B cell (primary cell): Measurements from ENCODE around the gene SUPT5H. TPM values are rescaled to one million over a fixed set of nuclear protein-coding genes. Genes with fewer than 3 reads are reported as not detected.

Source experiments
- ATAC-seq: fragments of 200-7000 bp; cut with Tn5 transposase; one replicate; pipeline ENCODE4 v1.10.0; 2021; ENCODE audit warnings: low read depth, mild to moderate bottlenecking, moderate number of reproducible peaks, moderate library complexity
- CTCF ChIA-PET: fragments of 350-600 bp; sonication (Branson Sonifier 250); formaldehyde crosslinking; loops from one replicate; lab custom pipeline; 2021; ENCODE audit warnings: antibody characterized with exemption, inconsistent platforms; lab: Charles Lee
- POLR2A ChIA-PET: fragments of 350-600 bp; sonication (Branson Sonifier 250); formaldehyde crosslinking; loops from one replicate; lab custom pipeline; 2021; ENCODE audit warnings: antibody characterized with exemption; lab: Charles Lee
- DNase-seq: peaks from one replicate; pipeline ENCODE4 v3.0.0; 2013
- H2AFZ ChIP-seq: 2 replicates; pipeline ENCODE4 v1.6.1; 2012; ENCODE audit warnings: mild to moderate bottlenecking, low read depth, low read length; ENCODE audit not compliant: insufficient read depth, poor library complexity, severe bottlenecking
- H3K27ac ChIP-seq, 2 donors: 1 replicate in 1 of 2; 2 replicates in 1 of 2; pipeline ENCODE4 v1.5.1; 2012 to 2013; ENCODE audit warnings: low read length in 2 of 2, mild to moderate bottlenecking in 2 of 2, moderate library complexity in 1 of 2
- H3K27me3 ChIP-seq, 4 experiments: fragments of 200-600 bp in 1 of 4; sonication (generic) in 1 of 4; replicated peaks in 1 of 4; 1 replicate in 2 of 4; 2 replicates in 2 of 4; pipeline versions ENCODE4 v1.6.1 to v1.7.0; 2013 to 2016; ENCODE audit warnings: low read length in 3 of 4, mild to moderate bottlenecking in 2 of 4, mixed read lengths in 1 of 4, moderate library complexity in 1 of 4; ENCODE audit not compliant: insufficient read depth in 4 of 4, control insufficient read depth in 3 of 4; ENCODE audit errors: control extremely low read depth in 1 of 4
- H3K36me3 ChIP-seq, 2 experiments: replicated peaks in 1 of 2; 1 replicate in 1 of 2; 2 replicates in 1 of 2; pipeline versions ENCODE4 v1.6.1 to v1.7.1; 2013; ENCODE audit warnings: low read length in 1 of 2; ENCODE audit not compliant: insufficient read depth in 2 of 2, control insufficient read depth in 1 of 2; ENCODE audit errors: control extremely low read depth in 1 of 2, extremely low read depth in 1 of 2
- H3K4me1 ChIP-seq, 2 donors: fragments of 200-600 bp in 1 of 2; sonication (generic) in 1 of 2; 1 replicate in 1 of 2; 2 replicates in 1 of 2; pipeline versions ENCODE4 v1.5.1 to v1.6.1; 2013 to 2017; ENCODE audit warnings: low read length in 2 of 2; ENCODE audit not compliant: control insufficient read depth in 2 of 2, insufficient read depth in 2 of 2
- H3K4me2 ChIP-seq: replicated peaks from 2 replicates; pipeline ENCODE3; 2012; ENCODE audit warnings: mild to moderate bottlenecking, low read depth, low read length; ENCODE audit not compliant: poor library complexity, severe bottlenecking
- H3K4me3 ChIP-seq, 5 experiments: fragments of 200-600 bp in 1 of 5; sonication (generic) in 1 of 5; 1 replicate in 3 of 5; 2 replicates in 2 of 5; pipeline versions ENCODE4 v1.5.1 to v1.7.0; 2011 to 2016; ENCODE audit warnings: low read length in 4 of 5, mild to moderate bottlenecking in 4 of 5, low read depth in 2 of 5, control low read depth in 1 of 5, moderate library complexity in 1 of 5; ENCODE audit not compliant: insufficient read depth in 1 of 5; ENCODE audit errors: control extremely low read depth in 1 of 5, extremely low read depth in 1 of 5
- H3K79me2 ChIP-seq: fragments of 200-600 bp; sonication (generic); one replicate; pipeline ENCODE4 v1.6.0; 2016; ENCODE audit warnings: low read length; ENCODE audit not compliant: control insufficient read depth, insufficient read depth
- H3K9ac ChIP-seq: fragments of 200-600 bp; sonication (generic); 2 replicates; pipeline ENCODE4 v1.6.1; 2017; ENCODE audit warnings: mild to moderate bottlenecking, low read length, moderate library complexity
- H3K9me3 ChIP-seq, 3 donors: one replicate each; pipeline versions ENCODE4 v1.6.1 to v1.7.1; 2013; ENCODE audit warnings: low read length in 2 of 3; ENCODE audit not compliant: control insufficient read depth in 2 of 3, insufficient read depth in 1 of 3; ENCODE audit errors: control extremely low read depth in 1 of 3
- H4K20me1 ChIP-seq: 2 replicates; pipeline ENCODE4 v1.6.0; 2012; ENCODE audit warnings: mild to moderate bottlenecking, low read length; ENCODE audit not compliant: insufficient read depth, control insufficient read depth, poor library complexity, severe bottlenecking
- H3K27ac Mint-ChIP-seq: one replicate; pipeline ENCODE4 v1.8.0; 2021; ENCODE audit warnings: mixed read lengths
- H3K27me3 Mint-ChIP-seq: one replicate; pipeline ENCODE4 v1.8.0; 2021; ENCODE audit warnings: mixed read lengths
- H3K4me1 Mint-ChIP-seq: one replicate; pipeline ENCODE4 v1.8.0; 2021; ENCODE audit warnings: mixed read lengths
- H3K4me3 Mint-ChIP-seq: one replicate; pipeline ENCODE4 v1.8.0; 2021; ENCODE audit warnings: mixed read lengths
- H3K9me3 Mint-ChIP-seq: one replicate; pipeline ENCODE4 v1.8.0; 2022; ENCODE audit warnings: mixed read lengths; ENCODE audit not compliant: insufficient read depth
- EZH2 ChIP-seq: IDR thresholded peaks from 2 replicates; pipeline ENCODE4 v1.6.1; 2012; ENCODE audit warnings: borderline replicate concordance, low read depth, mild to moderate bottlenecking, moderate library complexity, low read length; ENCODE audit not compliant: insufficient read depth, poor library complexity, severe bottlenecking
- WGBS: methylation state at CpG from one replicate; pipeline ENCODE4 v1.1.5; 2013; ENCODE audit warnings: missing lambda C conversion rate; ENCODE audit not compliant: insufficient coverage; 5-methylcytosine and 5-hydroxymethylcytosine counted together
- intact Hi-C: fragments of 100-400 bp; cut with micrococcal nuclease; formaldehyde crosslinking; loops from one replicate; pipeline ENCODE4 v1.10.0; 2022
- polyA plus RNA-seq: library from polyadenylated mRNA; depleted of rRNA; stranded (reverse); fragments of >200 nt; gene quantifications from 2 replicates; pipeline ENCODE4 v1.2.3, GENCODE V29; 2012
- small RNA-seq: library from RNA; depleted of rRNA; stranded (forward); fragments of <200 nt; gene quantifications from one replicate; pipeline ENCODE3, GENCODE V24; 2012; ENCODE audit warnings: low replicate concordance, low read depth; ENCODE audit not compliant: insufficient read length
- total RNA-seq, 2 donors: library from RNA; stranded (reverse); fragments of 120-200 nt in 1 of 2; gene quantifications; 1 replicate in 1 of 2; 2 replicates in 1 of 2; pipeline versions ENCODE4 v1.2.3 to v1.2.4, GENCODE V29; 2013 to 2022
- TF ChIP-seq, protein P1 (sequence below): fragments of 200-600 bp; IDR thresholded peaks from one replicate; pipeline ENCODE4 v1.8.0; 2022; ENCODE audit warnings: antibody characterized with exemption, mild to moderate bottlenecking

The SUPT5H gene
- total and polyA plus RNA-seq, 2 donors (not counting 1 experiment from before 2014, with no cell fraction given), result 119 to 203 TPM

DNA sequence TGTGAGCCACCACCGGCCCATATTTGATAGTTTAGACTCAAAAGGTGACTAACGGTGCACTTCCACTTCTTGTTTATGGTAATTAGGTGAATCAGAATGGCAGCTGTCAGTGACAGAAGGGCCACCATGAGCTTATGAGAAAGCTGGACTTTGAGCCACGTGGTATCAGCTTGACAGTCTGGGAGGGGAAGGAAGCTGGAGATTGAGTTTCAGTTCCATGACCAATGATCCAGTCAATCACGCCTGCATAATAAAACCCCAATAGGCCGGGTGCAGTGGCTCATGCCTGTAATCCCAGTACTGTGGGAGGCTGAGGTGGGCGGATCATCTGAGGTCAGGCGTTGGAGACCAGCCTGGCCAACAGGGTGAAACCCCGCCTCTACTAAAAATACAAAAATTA is 79.1 kb downstream of the SUPT5H start:
- Histone ChIP-seq H3K4me1 (no peaks in the 10 kb centered on the region), H3K4me2 (no peak overlapping the region), H3K27me3 (no peaks in the 10 kb centered on the region), H3K27ac (no peak overlapping the region), H3K4me3 (no peak overlapping the region), H3K36me3 (peaks cover 0 to 3% of the 10 kb centered on the region in 2 experiments), H3K79me2 (no peaks in the 10 kb centered on the region), H2AFZ (no peak overlapping the region), H4K20me1 (no peaks in the 10 kb centered on the region), H3K9ac (no peak overlapping the region), H3K9me3 (no peaks in the 10 kb centered on the region)
- intact Hi-C loops, result no loop called here
- ATAC-seq (no peak), DNase-seq (no peak)
- TF ChIP-seq, protein P1, sequence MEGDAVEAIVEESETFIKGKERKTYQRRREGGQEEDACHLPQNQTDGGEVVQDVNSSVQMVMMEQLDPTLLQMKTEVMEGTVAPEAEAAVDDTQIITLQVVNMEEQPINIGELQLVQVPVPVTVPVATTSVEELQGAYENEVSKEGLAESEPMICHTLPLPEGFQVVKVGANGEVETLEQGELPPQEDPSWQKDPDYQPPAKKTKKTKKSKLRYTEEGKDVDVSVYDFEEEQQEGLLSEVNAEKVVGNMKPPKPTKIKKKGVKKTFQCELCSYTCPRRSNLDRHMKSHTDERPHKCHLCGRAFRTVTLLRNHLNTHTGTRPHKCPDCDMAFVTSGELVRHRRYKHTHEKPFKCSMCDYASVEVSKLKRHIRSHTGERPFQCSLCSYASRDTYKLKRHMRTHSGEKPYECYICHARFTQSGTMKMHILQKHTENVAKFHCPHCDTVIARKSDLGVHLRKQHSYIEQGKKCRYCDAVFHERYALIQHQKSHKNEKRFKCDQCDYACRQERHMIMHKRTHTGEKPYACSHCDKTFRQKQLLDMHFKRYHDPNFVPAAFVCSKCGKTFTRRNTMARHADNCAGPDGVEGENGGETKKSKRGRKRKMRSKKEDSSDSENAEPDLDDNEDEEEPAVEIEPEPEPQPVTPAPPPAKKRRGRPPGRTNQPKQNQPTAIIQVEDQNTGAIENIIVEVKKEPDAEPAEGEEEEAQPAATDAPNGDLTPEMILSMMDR, result no peak
- no peak for TF ChIP-seq EZH2
- Mint-ChIP-seq H3K27ac (no peak overlapping the region), H3K4me1 (peaks cover 2% of the 10 kb centered on the region), H3K27me3 (no peaks in the 10 kb centered on the region), H3K4me3 (no peak overlapping the region), H3K9me3 (no peaks in the 10 kb centered on the region)
- POLR2A ChIA-PET, result no interaction called here
- CTCF ChIA-PET, result interaction anchor here (1.7 kb wide), 1 partner anchor 22 kb away, joined by 4 read pairs; no protein-coding TSS in a partner anchor
- 72% methylated on average over 3 of the region's 8 CpGs for WGBS

DNA sequence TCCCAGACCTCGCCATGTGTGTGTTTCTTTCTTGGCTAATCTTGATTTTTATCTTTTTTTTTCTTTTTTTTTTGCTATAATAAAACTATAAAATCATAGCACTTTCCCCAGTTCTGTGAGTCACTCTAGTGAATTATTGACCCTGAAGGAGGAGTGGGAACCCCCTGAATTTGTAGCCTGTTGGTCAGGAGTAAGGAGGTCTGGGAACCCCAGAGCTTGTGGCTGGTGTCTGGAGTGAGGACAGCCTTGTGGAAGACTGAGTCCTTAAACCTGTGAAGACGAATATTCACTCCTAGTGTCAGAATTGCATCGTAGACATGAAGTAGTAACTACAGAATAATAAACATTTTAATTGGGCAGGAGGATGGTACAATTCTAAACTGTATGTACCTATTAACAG is 79.8 kb downstream of the SUPT5H start:
- H3K9me3 ChIP-seq, result no peaks in the 10 kb centered on the region
- H3K4me1 Mint-ChIP-seq, result peaks cover 2% of the 10 kb centered on the region
- H3K9me3 Mint-ChIP-seq, result no peaks in the 10 kb centered on the region
- DNase-seq (no peak), ATAC-seq (no peak)
- no peak overlapping the region for H3K9ac ChIP-seq
- CTCF ChIA-PET, result interaction anchor here (0.9 to 1.7 kb wide), 2 partner anchors 22 to 51 kb away, joined by 3 to 4 read pairs; no protein-coding TSS in a partner anchor
- intact Hi-C loops, result no loop called here
- H3K27ac ChIP-seq, result no peak overlapping the region
- no peaks in the 10 kb centered on the region for H4K20me1 ChIP-seq
- H3K27ac Mint-ChIP-seq, result no peak overlapping the region
- no peaks in the 10 kb centered on the region for H3K4me1 ChIP-seq
- H3K4me2 ChIP-seq, result no peak overlapping the region
- no CpG with 5 or more reads among the region's 3 CpGs for WGBS
- POLR2A ChIA-PET, result no interaction called here
- no peak overlapping the region for H3K4me3 ChIP-seq
- H3K27me3 ChIP-seq, result no peaks in the 10 kb centered on the region
- no peak overlapping the region for H2AFZ ChIP-seq
- H3K36me3 ChIP-seq, result peaks cover 0 to 3% of the 10 kb centered on the region in 2 experiments
- H3K4me3 Mint-ChIP-seq, result no peak overlapping the region
- H3K79me2 ChIP-seq, result peaks cover 5% of the 10 kb centered on the region
- H3K27me3 Mint-ChIP-seq, result no peaks in the 10 kb centered on the region
- TF ChIP-seq, protein P1, result no peak
- TF ChIP-seq EZH2, result no peak

Small RNA genes within 50 kb of the gene (small RNA-seq; reads per million reads assigned to genes)
- gene MIR4530, result not detected

Other genes with a start within 250 kb of the SUPT5H start
- gene NCCRP1, start 248.6 kb upstream of the SUPT5H start, total RNA-seq, result not detected in 2 replicates
- 0.04 and 0.10 TPM in 2 replicates for gene NCCRP1, start 248.6 kb upstream of the SUPT5H start, polyA plus RNA-seq
- gene SYCN, start 241.3 kb upstream of the SUPT5H start, total RNA-seq, result not detected in 2 replicates
- gene SYCN, start 241.3 kb upstream of the SUPT5H start, polyA plus RNA-seq, result not detected in 2 replicates
- not detected in 2 replicates for gene IFNL3, start 200.6 kb upstream of the SUPT5H start, total RNA-seq
- not detected in 2 replicates for gene IFNL3, start 200.6 kb upstream of the SUPT5H start, polyA plus RNA-seq
- not detected in 2 replicates for gene IFNL4, start 196.7 kb upstream of the SUPT5H start, total RNA-seq
- gene IFNL4, start 196.7 kb upstream of the SUPT5H start, polyA plus RNA-seq, result not detected in 2 replicates
- gene IFNL2, start 177.2 kb upstream of the SUPT5H start, total RNA-seq, result not detected in 2 replicates
- gene IFNL2, start 177.2 kb upstream of the SUPT5H start, polyA plus RNA-seq, result not detected in 2 replicates
- not detected in 2 replicates for gene IFNL1, start 149.2 kb upstream of the SUPT5H start, total RNA-seq
- not detected in 2 replicates for gene IFNL1, start 149.2 kb upstream of the SUPT5H start, polyA plus RNA-seq
- 1.0 and 1.7 TPM in 2 replicates for gene LRFN1, start 124.7 kb upstream of the SUPT5H start, total RNA-seq
- 1.8 and 2.9 TPM in 2 replicates for gene LRFN1, start 124.7 kb upstream of the SUPT5H start, polyA plus RNA-seq
- gene GMFG, start 109.5 kb upstream of the SUPT5H start, total RNA-seq, result 169 and 176 TPM in 2 replicates
- 161 and 174 TPM in 2 replicates for gene GMFG, start 109.5 kb upstream of the SUPT5H start, polyA plus RNA-seq
- 90.0 and 96.1 TPM in 2 replicates for gene SAMD4B, start 103.2 kb upstream of the SUPT5H start, total RNA-seq
- 62.9 and 87.3 TPM in 2 replicates for gene SAMD4B, start 103.2 kb upstream of the SUPT5H start, polyA plus RNA-seq
- 54.6 and 59.9 TPM in 2 replicates for gene PAF1, start 54.5 kb upstream of the SUPT5H start, total RNA-seq
- gene PAF1, start 54.5 kb upstream of the SUPT5H start, polyA plus RNA-seq, result 387 and 819 TPM in 2 replicates
- 47.5 and 53.0 TPM in 2 replicates for gene MED29, start 54.2 kb upstream of the SUPT5H start, total RNA-seq
- gene MED29, start 54.2 kb upstream of the SUPT5H start, polyA plus RNA-seq, result 33.0 and 36.3 TPM in 2 replicates
- gene ZFP36, start 38.7 kb upstream of the SUPT5H start, total RNA-seq, result 252 and 260 TPM in 2 replicates
- gene ZFP36, start 38.7 kb upstream of the SUPT5H start, polyA plus RNA-seq, result 1,123 and 1,633 TPM in 2 replicates
- gene PLEKHG2, start 32.9 kb upstream of the SUPT5H start, total RNA-seq, result 154 and 167 TPM in 2 replicates
- 27.0 and 32.3 TPM in 2 replicates for gene PLEKHG2, start 32.9 kb upstream of the SUPT5H start, polyA plus RNA-seq
- gene RPS16, start 9.6 kb upstream of the SUPT5H start, total RNA-seq, result 3,766 and 3,910 TPM in 2 replicates
- gene RPS16, start 9.6 kb upstream of the SUPT5H start, polyA plus RNA-seq, result 5,199 and 6,448 TPM in 2 replicates
- gene TIMM50, start 35.3 kb downstream of the SUPT5H start, total RNA-seq, result 52.3 and 55.3 TPM in 2 replicates
- gene TIMM50, start 35.3 kb downstream of the SUPT5H start, polyA plus RNA-seq, result 25.7 and 27.9 TPM in 2 replicates
- 0.41 and 1.1 TPM in 2 replicates for gene DLL3, start 53.4 kb downstream of the SUPT5H start, total RNA-seq
- 0.30 and 0.46 TPM in 2 replicates for gene DLL3, start 53.4 kb downstream of the SUPT5H start, polyA plus RNA-seq
- gene SELENOV, start 69.6 kb downstream of the SUPT5H start, total RNA-seq, result not detected in 2 replicates
- gene SELENOV, start 69.6 kb downstream of the SUPT5H start, polyA plus RNA-seq, result not detected in 2 replicates
- 6.0 and 7.6 TPM in 2 replicates for gene EID2B, start 87.3 kb downstream of the SUPT5H start, total RNA-seq
- 2.1 and 3.0 TPM in 2 replicates for gene EID2B, start 87.3 kb downstream of the SUPT5H start, polyA plus RNA-seq
- 13.8 and 14.1 TPM in 2 replicates for gene EID2, start 94.6 kb downstream of the SUPT5H start, total RNA-seq
- gene EID2, start 94.6 kb downstream of the SUPT5H start, polyA plus RNA-seq, result 5.2 and 6.2 TPM in 2 replicates
- not detected in 2 replicates for gene LGALS13, start 156.9 kb downstream of the SUPT5H start, total RNA-seq
- not detected in 2 replicates for gene LGALS13, start 156.9 kb downstream of the SUPT5H start, polyA plus RNA-seq
- not detected in 2 replicates for gene LGALS16, start 210.3 kb downstream of the SUPT5H start, total RNA-seq
- gene LGALS16, start 210.3 kb downstream of the SUPT5H start, polyA plus RNA-seq, result not detected in 2 replicates